Right forelimb (tissue), 1 donor: ENCODE measurements around the gene ZFR.
A peak's percentile ranks its signal among the peaks of the same experiment; 100 is the strongest.
"Not testable (repeated sequence)": the region's sequence is repeated elsewhere in the genome, so short reads cannot be mapped to it uniquely, and the experiment has no call there.

ENCODE experiments used
- DNase-seq: peaks from one replicate; pipeline ENCODE4 v3.0.0-alpha.2; 2018

Gene ZFR

GRCh38 chr5:32449262-32449661 lies 4.7 kb upstream of the ZFR start:
- DNase-seq: no peak

- DNase-seq: no peak
Observed at GRCh38 chr5:32446630-32447029, 2.1 kb upstream of the ZFR start.

GRCh38 chr5:32445831-32446614 lies 1.5 kb upstream of the ZFR start:
- DNase-seq: no peak

- DNase-seq: no peak
Observed at GRCh38 chr5:32445287-32445758, 783 bp upstream of the ZFR start.

GRCh38 chr5:32443541-32444430 lies 754 bp downstream of the ZFR start:
- peak; percentile 78 for DNase-seq

GRCh38 chr5:32443145-32443540 lies 1.4 kb downstream of the ZFR start:
- DNase-seq: no peak

- DNase-seq: no peak
Observed at GRCh38 chr5:32439086-32439642, 5.4 kb downstream of the ZFR start.

- DNase-seq: no peak
Observed at GRCh38 chr5:32436553-32437242, 7.8 kb downstream of the ZFR start.

- no peak for DNase-seq
Observed at GRCh38 chr5:32435383-32435782, 9.2 kb downstream of the ZFR start.

GRCh38 chr5:32434221-32434620 lies 10.3 kb downstream of the ZFR start:
- DNase-seq: no peak

- DNase-seq: no peak
Observed at GRCh38 chr5:32432633-32433032, 11.9 kb downstream of the ZFR start.

GRCh38 chr5:32430825-32431224 lies 13.7 kb downstream of the ZFR start:
- DNase-seq: not testable (repeated sequence)

- no peak for DNase-seq
Observed at GRCh38 chr5:32428426-32428825, 16.1 kb downstream of the ZFR start.

- DNase-seq: no peak
Observed at GRCh38 chr5:32426440-32427151, 17.9 kb downstream of the ZFR start.

- DNase-seq: no peak
Observed at GRCh38 chr5:32422697-32423096, 21.8 kb downstream of the ZFR start.

- no peak for DNase-seq
Observed at GRCh38 chr5:32421075-32421474, 23.5 kb downstream of the ZFR start.

GRCh38 chr5:32420506-32420905 lies 24.0 kb downstream of the ZFR start:
- no peak for DNase-seq

GRCh38 chr5:32419791-32420190 lies 24.7 kb downstream of the ZFR start:
- peak; percentile 63 for DNase-seq

- no peak for DNase-seq
Observed at GRCh38 chr5:32413466-32414263, 30.9 kb downstream of the ZFR start.

- no peak for DNase-seq
Observed at GRCh38 chr5:32410630-32411029, 33.9 kb downstream of the ZFR start.

GRCh38 chr5:32406650-32407049 lies 37.9 kb downstream of the ZFR start:
- DNase-seq: no peak
